Karpas-422 (cell line): Measurements from ENCODE around the gene POLR3A. TPM values are rescaled to one million over a fixed set of nuclear protein-coding genes. Genes with fewer than 3 reads are reported as not detected.

Source experiments
- DNase-seq: peaks from one replicate; pipeline ENCODE4 v3.0.0-alpha.2; 2015
- H2AFZ ChIP-seq: fragments of 200-600 bp; sonication (generic); 2 replicates; pipeline ENCODE4 v1.6.1; 2014; ENCODE audit warnings: antibody characterized with exemption, low read length, mixed read lengths
- H3K27ac ChIP-seq: fragments of 200-600 bp; sonication (generic); 2 replicates; pipeline ENCODE4 v1.5.1; 2014; ENCODE audit warnings: mild to moderate bottlenecking, low read length, moderate library complexity
- H3K27me3 ChIP-seq: fragments of 200-600 bp; sonication (generic); 2 replicates; pipeline ENCODE4 v1.6.1; 2014; ENCODE audit warnings: low read length, mixed read lengths
- H3K36me3 ChIP-seq: fragments of 200-600 bp; sonication (generic); 2 replicates; pipeline ENCODE4 v1.6.1; 2014; ENCODE audit warnings: low read length, mixed read lengths; ENCODE audit not compliant: insufficient read depth
- H3K4me1 ChIP-seq: fragments of 200-600 bp; sonication (generic); 2 replicates; pipeline ENCODE4 v1.6.1; 2014; ENCODE audit warnings: mild to moderate bottlenecking, low read length, mixed read lengths
- H3K4me2 ChIP-seq: fragments of 200-600 bp; sonication (generic); 2 replicates; pipeline ENCODE4 v1.6.1; 2014; ENCODE audit warnings: low read length, low read depth, mild to moderate bottlenecking; ENCODE audit not compliant: poor library complexity, severe bottlenecking
- H3K4me3 ChIP-seq: fragments of 200-600 bp; sonication (generic); 2 replicates; pipeline ENCODE4 v1.5.1; 2014; ENCODE audit warnings: mild to moderate bottlenecking, antibody characterized with exemption, low read length, mixed read lengths
- H3K79me2 ChIP-seq: fragments of 200-600 bp; sonication (generic); 2 replicates; pipeline ENCODE4 v1.6.1; 2014; ENCODE audit warnings: mild to moderate bottlenecking, low read length, mixed read lengths
- H3K9ac ChIP-seq: fragments of 200-600 bp; sonication (generic); 2 replicates; pipeline ENCODE4 v1.6.0; 2014; ENCODE audit warnings: low read length
- H3K9me2 ChIP-seq: fragments of 200-600 bp; sonication (generic), shearing (Covaris generic); replicated peaks from 2 replicates; pipeline ENCODE4 v1.6.0; 2014; ENCODE audit warnings: mild to moderate bottlenecking, low read length, moderate library complexity; ENCODE audit not compliant: insufficient read depth
- H3K9me3 ChIP-seq: fragments of 300-700, 200-600 bp; sonication (generic); 2 replicates; pipeline ENCODE4 v1.6.1; 2014; ENCODE audit warnings: low read length, mixed read lengths
- H4K20me1 ChIP-seq: fragments of 200-600 bp; sonication (generic); 2 replicates; pipeline ENCODE4 v1.6.1; 2014; ENCODE audit warnings: mild to moderate bottlenecking, antibody characterized with exemption, low read length, low read depth; ENCODE audit not compliant: insufficient read depth
- total RNA-seq: library from RNA; depleted of rRNA; stranded (reverse); fragments of >200 nt; shearing (Covaris generic); gene quantifications from 2 replicates; pipeline ENCODE4 v1.2.3, GENCODE V29; 2014; ENCODE audit warnings: low replicate concordance

Gene POLR3A
- total RNA-seq, 1 experiment from 2014 or later, result 17.7 TPM

DNA sequence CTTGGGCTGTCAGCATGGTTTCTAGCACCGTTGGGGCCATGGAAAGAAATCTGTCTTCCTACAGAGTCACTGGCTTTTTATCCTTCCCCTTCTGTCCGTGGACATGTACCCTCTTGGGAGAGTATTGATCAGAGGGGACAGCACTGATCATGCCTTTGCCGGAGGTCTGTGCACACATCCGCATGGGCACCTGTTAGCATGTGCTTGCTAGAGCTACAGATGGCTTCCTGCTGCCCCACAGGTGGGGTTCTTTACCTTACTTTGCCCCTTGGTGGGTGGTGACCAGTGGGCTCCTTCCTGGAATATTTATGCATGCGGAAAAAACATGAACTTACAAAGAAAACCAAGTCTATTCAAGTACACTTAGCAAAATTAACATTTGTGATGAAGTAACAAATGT, 29.2 kb upstream of the POLR3A start:
- Histone ChIP-seq H4K20me1 (no peaks in the 10 kb centered on the region), H3K79me2 (no peaks in the 10 kb centered on the region), H3K4me1 (no peaks in the 10 kb centered on the region), H3K27me3 (no peaks in the 10 kb centered on the region), H3K4me3 (no peak overlapping the region), H3K9ac (no peak overlapping the region), H3K9me2 (no peaks in the 10 kb centered on the region), H2AFZ (no peak overlapping the region), H3K9me3 (no peaks in the 10 kb centered on the region), H3K27ac (no peak overlapping the region), H3K4me2 (no peak overlapping the region), H3K36me3 (no peaks in the 10 kb centered on the region)
- DNase-seq, result no peak

- Histone ChIP-seq H3K4me1 (no peaks in the 10 kb centered on the region), H4K20me1 (no peaks in the 10 kb centered on the region), H3K9ac (no peak overlapping the region), H3K4me2 (no peak overlapping the region), H3K79me2 (no peaks in the 10 kb centered on the region), H3K27me3 (no peaks in the 10 kb centered on the region), H3K9me2 (no peaks in the 10 kb centered on the region), H3K9me3 (no peaks in the 10 kb centered on the region), H2AFZ (no peak overlapping the region), H3K4me3 (no peak overlapping the region), H3K27ac (no peak overlapping the region), H3K36me3 (no peaks in the 10 kb centered on the region)
- no peak for DNase-seq
These were observed 24.0 kb upstream of the POLR3A start for GRCh38 chr10:78053211-78053868.

DNA sequence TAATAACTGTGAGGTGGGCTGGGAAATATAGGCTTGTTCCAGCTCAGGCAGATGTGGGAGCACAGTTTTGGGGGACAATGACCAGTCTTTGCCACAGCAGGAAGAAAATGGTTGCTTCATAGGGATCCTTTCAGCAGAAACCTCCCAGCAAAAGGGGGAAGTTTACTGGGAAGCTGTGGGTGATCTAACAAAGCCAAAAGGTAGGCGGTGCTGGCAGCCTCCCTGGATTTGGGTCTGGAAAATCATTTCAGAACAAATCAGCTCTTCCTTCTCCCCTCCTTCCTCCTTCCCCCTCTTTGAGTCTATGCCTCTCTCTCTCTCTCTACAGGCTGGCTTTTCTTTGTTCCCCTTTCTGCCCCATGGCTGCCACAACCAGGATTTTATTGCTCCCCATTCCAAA, 20.5 kb upstream of the POLR3A start:
- Histone ChIP-seq H3K79me2 (no peaks in the 10 kb centered on the region), H3K36me3 (no peaks in the 10 kb centered on the region), H3K4me2 (no peak overlapping the region), H3K9ac (no peak overlapping the region), H3K4me3 (no peak overlapping the region), H3K9me3 (no peaks in the 10 kb centered on the region), H3K27ac (no peak overlapping the region), H3K27me3 (no peaks in the 10 kb centered on the region), H3K9me2 (no peaks in the 10 kb centered on the region), H4K20me1 (no peaks in the 10 kb centered on the region), H3K4me1 (no peaks in the 10 kb centered on the region), H2AFZ (no peak overlapping the region)
- DNase-seq, result no peak

DNA sequence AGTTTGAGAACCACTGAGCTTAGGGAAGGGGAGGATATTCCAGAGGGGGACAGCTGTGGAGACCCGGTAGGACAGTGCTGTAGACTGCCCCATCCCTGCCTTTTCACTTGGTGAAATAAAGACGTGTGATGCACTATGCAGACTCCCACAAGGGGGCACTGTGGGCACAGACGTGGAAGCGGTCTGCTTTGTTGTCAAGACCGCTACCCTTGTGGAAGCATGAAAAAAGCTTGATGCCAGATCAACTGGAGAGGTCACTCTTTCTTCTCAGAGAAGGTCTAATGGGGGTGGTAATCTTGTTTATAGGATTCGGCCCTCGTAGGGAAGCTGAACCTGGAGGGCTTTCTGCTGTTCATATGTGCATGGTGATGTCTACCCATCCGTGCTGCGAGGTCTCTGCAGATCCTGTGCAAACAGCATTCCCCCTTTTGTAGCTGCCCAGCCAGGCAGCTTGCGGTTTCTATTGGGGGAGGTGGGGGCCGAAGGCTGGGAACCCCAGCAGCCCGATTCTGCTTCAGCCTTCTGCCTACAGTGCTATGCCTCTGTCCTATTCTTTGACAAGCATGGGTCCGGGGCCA, 18.1 kb upstream of the POLR3A start:
- Histone ChIP-seq H3K27me3 (no peaks in the 10 kb centered on the region), H3K4me3 (no peak overlapping the region), H4K20me1 (peaks cover 7% of the 10 kb centered on the region), H3K4me1 (no peaks in the 10 kb centered on the region; the same call in 1 of the 2 replicates), H3K79me2 (no peaks in the 10 kb centered on the region), H3K9me3 (no peaks in the 10 kb centered on the region), H3K9ac (no peak overlapping the region), H2AFZ (no peak overlapping the region), H3K36me3 (no peaks in the 10 kb centered on the region), H3K27ac (no peak overlapping the region), H3K9me2 (no peaks in the 10 kb centered on the region), H3K4me2 (no peak overlapping the region)
- peak; percentile 93 for DNase-seq

DNA sequence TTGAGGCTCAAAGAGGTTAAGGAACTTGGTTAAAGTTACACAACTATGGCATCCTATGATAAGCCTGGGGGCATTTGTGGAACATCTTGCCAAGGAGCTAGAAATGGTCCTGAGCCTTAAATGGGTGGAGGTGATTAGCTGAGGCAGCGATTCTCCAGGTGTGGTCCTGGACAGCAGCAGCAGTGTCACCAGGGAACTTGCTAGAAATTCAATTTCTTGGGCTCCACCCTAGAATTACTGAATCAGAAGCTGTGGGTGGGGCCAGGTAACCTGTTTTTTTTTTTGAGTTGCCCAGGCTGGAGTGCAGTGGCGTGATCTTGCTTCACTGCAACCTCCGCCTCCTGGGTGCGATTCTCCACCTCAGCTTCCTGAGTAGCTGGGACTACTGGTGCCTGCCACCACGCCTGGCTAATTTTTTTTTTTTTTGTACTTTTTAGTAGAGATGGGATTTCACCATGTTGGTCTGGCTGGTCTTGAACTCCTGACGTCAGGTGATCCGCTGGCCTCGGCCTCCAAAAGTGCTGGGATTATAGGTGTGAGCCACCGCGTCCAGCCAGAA, 17.5 kb upstream of the POLR3A start:
- Histone ChIP-seq H3K9me2 (no peaks in the 10 kb centered on the region), H3K36me3 (peaks cover under 1% of the 10 kb centered on the region; the same call in 1 of the 2 replicates), H3K9ac (no peak overlapping the region), H3K4me3 (no peak overlapping the region), H3K79me2 (no peaks in the 10 kb centered on the region), H2AFZ (no peak overlapping the region), H3K27ac (no peak overlapping the region), H3K4me1 (peaks cover 6% of the 10 kb centered on the region), H4K20me1 (peaks cover 13% of the 10 kb centered on the region), H3K27me3 (no peaks in the 10 kb centered on the region), H3K4me2 (no peak overlapping the region), H3K9me3 (no peaks in the 10 kb centered on the region)
- DNase-seq, result peak; percentile 47

- Histone ChIP-seq H3K9me3 (no peaks in the 10 kb centered on the region), H3K79me2 (no peaks in the 10 kb centered on the region), H3K27me3 (no peaks in the 10 kb centered on the region), H2AFZ (no peak overlapping the region), H4K20me1 (peaks cover 21% of the 10 kb centered on the region), H3K9me2 (no peaks in the 10 kb centered on the region), H3K9ac (no peak overlapping the region), H3K36me3 (peaks cover 10% of the 10 kb centered on the region), H3K4me3 (no peak overlapping the region), H3K4me2 (no peak overlapping the region), H3K4me1 (peaks cover 15% of the 10 kb centered on the region), H3K27ac (no peak overlapping the region)
- DNase-seq, result no peak
These were observed 16.5 kb upstream of the POLR3A start for GRCh38 chr10:78045856-78046255.

DNA sequence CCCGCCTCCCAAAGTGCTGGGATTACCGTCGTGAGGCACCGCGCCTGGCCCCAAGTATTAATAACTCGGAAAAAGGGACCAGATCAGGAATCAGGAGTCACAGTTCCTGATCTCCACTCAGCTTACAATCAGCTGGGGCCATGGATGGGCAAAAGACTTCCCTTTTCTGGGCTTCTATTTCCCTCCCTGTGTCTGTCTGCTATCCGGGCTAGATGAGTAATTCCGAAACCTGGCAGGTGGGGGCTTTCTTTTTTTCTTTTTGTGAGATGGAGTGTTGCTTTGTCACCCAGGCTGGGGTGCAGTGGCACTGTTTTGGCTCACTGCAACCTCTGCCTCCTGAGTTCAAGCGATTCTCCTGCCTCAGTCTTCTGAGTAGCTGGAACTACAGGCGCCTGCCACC, 15.9 kb upstream of the POLR3A start:
- no peak overlapping the region for H3K9ac ChIP-seq
- H3K4me2 ChIP-seq, result no peak overlapping the region
- no peak overlapping the region for H2AFZ ChIP-seq
- no peak overlapping the region for H3K4me3 ChIP-seq
- no peaks in the 10 kb centered on the region for H3K27me3 ChIP-seq
- H3K4me1 ChIP-seq, result peaks cover 21% of the 10 kb centered on the region
- peaks cover 16% of the 10 kb centered on the region for H3K36me3 ChIP-seq
- no peaks in the 10 kb centered on the region for H3K79me2 ChIP-seq
- peaks cover 27% of the 10 kb centered on the region for H4K20me1 ChIP-seq
- H3K9me2 ChIP-seq, result no peaks in the 10 kb centered on the region
- no peaks in the 10 kb centered on the region for H3K9me3 ChIP-seq
- no peak overlapping the region for H3K27ac ChIP-seq
- DNase-seq, result peak; percentile 63

DNA sequence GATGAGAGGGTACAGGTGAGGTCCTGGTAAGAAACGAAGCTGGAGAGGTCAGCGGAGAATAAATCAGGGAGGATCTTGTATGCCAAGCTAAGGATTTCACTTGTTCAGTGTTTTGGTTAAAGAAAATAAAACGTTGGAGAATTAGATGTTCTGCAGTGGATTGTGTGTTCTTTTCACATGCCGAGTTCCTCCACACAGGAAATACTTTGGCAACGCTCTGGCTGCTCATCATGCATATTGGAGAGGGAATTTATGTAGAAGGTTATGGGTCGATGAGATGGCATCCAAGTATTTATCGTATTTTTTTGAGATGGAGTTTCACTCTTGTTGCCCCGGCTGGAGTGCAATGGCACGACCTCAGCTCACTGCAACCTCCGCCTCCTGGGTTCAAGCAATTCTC, 15.4 kb upstream of the POLR3A start:
- no peak for DNase-seq
- Histone ChIP-seq H3K9ac (no peak overlapping the region), H2AFZ (no peak overlapping the region), H3K9me3 (no peaks in the 10 kb centered on the region), H4K20me1 (peaks cover 31% of the 10 kb centered on the region), H3K4me3 (no peak overlapping the region), H3K9me2 (no peaks in the 10 kb centered on the region), H3K79me2 (no peaks in the 10 kb centered on the region), H3K27ac (no peak overlapping the region), H3K36me3 (peaks cover 22% of the 10 kb centered on the region), H3K4me1 (peaks cover 26% of the 10 kb centered on the region), H3K27me3 (no peaks in the 10 kb centered on the region), H3K4me2 (no peak overlapping the region)
